ENCODE data around the gene UNC5C. TPM values are rescaled to one million over a fixed set of nuclear protein-coding genes. Genes with fewer than 3 reads are reported as not detected.
A peak's percentile ranks its signal among the peaks of the same experiment; 100 is the strongest.

UNC5C gene
- total RNA-seq, 1 donor from 2014 or later = 76.7 TPM

- Mint-ChIP-seq H3K27me3 (ENCODE audit: low read depth) (no peaks in the 10 kb centered on the region), H3K4me1 (peaks cover 13% of the 10 kb centered on the region), H3K9me3 (no peaks in the 10 kb centered on the region), H3K36me3 (no peaks in the 10 kb centered on the region), H3K27ac (no peak overlapping the region), H3K4me3 (no peak overlapping the region)
- TF ChIP-seq, protein P1, sequence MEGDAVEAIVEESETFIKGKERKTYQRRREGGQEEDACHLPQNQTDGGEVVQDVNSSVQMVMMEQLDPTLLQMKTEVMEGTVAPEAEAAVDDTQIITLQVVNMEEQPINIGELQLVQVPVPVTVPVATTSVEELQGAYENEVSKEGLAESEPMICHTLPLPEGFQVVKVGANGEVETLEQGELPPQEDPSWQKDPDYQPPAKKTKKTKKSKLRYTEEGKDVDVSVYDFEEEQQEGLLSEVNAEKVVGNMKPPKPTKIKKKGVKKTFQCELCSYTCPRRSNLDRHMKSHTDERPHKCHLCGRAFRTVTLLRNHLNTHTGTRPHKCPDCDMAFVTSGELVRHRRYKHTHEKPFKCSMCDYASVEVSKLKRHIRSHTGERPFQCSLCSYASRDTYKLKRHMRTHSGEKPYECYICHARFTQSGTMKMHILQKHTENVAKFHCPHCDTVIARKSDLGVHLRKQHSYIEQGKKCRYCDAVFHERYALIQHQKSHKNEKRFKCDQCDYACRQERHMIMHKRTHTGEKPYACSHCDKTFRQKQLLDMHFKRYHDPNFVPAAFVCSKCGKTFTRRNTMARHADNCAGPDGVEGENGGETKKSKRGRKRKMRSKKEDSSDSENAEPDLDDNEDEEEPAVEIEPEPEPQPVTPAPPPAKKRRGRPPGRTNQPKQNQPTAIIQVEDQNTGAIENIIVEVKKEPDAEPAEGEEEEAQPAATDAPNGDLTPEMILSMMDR (IDR thresholded peaks at IDR 0.05; ENCODE audit: unreplicated experiment) = no peak
- DNase-seq (ENCODE audit: low spot score in 2 of 2, unreplicated experiment in 2 of 2) = no peak
Observed at GRCh38 chr4:95159384-95159783, 389.4 kb downstream of the UNC5C start.

GRCh38 chr4:95158626-95159025 is 390.1 kb downstream of the UNC5C start:
- Mint-ChIP-seq H3K27ac (no peak overlapping the region), H3K4me3 (no peak overlapping the region), H3K36me3 (no peaks in the 10 kb centered on the region), H3K27me3 (ENCODE audit: low read depth) (no peaks in the 10 kb centered on the region), H3K4me1 (peaks cover 13% of the 10 kb centered on the region), H3K9me3 (no peaks in the 10 kb centered on the region)
- no peak for DNase-seq (ENCODE audit: low spot score in 2 of 2, unreplicated experiment in 2 of 2)
- TF ChIP-seq, protein P1 (IDR thresholded peaks at IDR 0.05; ENCODE audit: unreplicated experiment) = no peak

DNA sequence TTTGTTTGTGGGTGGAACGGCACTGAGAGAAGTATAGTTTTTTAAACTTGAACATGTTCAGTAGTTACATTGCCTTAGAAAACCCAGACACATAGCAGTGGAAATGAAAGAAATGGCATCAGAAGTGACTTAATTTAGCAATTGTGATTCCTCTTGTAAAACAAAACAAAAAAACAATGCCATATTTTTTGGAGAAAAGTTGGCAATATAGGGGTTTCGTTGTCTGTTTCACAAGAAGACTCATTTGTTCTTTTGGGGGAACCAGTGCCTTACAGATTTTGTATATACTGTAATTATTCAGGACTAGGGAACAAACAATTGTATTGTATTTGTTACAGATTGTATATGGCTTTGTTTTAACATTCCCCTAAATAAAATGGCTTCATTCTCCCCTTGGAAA is 390.7 kb downstream of the UNC5C start:
- no peaks in the 10 kb centered on the region for H3K36me3 Mint-ChIP-seq
- no peak overlapping the region for H3K27ac Mint-ChIP-seq
- no peak overlapping the region for H3K4me3 Mint-ChIP-seq
- TF ChIP-seq, protein P1 (IDR thresholded peaks at IDR 0.05; ENCODE audit: unreplicated experiment) = no peak
- H3K27me3 Mint-ChIP-seq (ENCODE audit: low read depth) = no peaks in the 10 kb centered on the region
- peaks cover 13% of the 10 kb centered on the region for H3K4me1 Mint-ChIP-seq
- no peaks in the 10 kb centered on the region for H3K9me3 Mint-ChIP-seq
- no peak for DNase-seq (ENCODE audit: low spot score in 2 of 2, unreplicated experiment in 2 of 2)

GRCh38 chr4:95157596-95157995 is 391.2 kb downstream of the UNC5C start:
- no peak overlapping the region for H3K27ac Mint-ChIP-seq
- H3K4me1 Mint-ChIP-seq = peaks cover 13% of the 10 kb centered on the region
- H3K27me3 Mint-ChIP-seq (ENCODE audit: low read depth) = no peaks in the 10 kb centered on the region
- no peaks in the 10 kb centered on the region for H3K36me3 Mint-ChIP-seq
- no peak overlapping the region for H3K4me3 Mint-ChIP-seq
- no peak for DNase-seq (ENCODE audit: low spot score in 2 of 2, unreplicated experiment in 2 of 2)
- TF ChIP-seq, protein P1 (IDR thresholded peaks at IDR 0.05; ENCODE audit: unreplicated experiment) = no peak
- no peaks in the 10 kb centered on the region for H3K9me3 Mint-ChIP-seq

GRCh38 chr4:95156452-95156765 is 392.4 kb downstream of the UNC5C start:
- no peaks in the 10 kb centered on the region for H3K36me3 Mint-ChIP-seq
- H3K27me3 Mint-ChIP-seq (ENCODE audit: low read depth) = no peaks in the 10 kb centered on the region
- no peak for DNase-seq (ENCODE audit: low spot score in 2 of 2, unreplicated experiment in 2 of 2)
- TF ChIP-seq, protein P1 (IDR thresholded peaks at IDR 0.05; ENCODE audit: unreplicated experiment) = no peak
- H3K9me3 Mint-ChIP-seq = no peaks in the 10 kb centered on the region
- H3K4me1 Mint-ChIP-seq = peaks cover 16% of the 10 kb centered on the region
- no peak overlapping the region for H3K27ac Mint-ChIP-seq
- no peak overlapping the region for H3K4me3 Mint-ChIP-seq

DNA sequence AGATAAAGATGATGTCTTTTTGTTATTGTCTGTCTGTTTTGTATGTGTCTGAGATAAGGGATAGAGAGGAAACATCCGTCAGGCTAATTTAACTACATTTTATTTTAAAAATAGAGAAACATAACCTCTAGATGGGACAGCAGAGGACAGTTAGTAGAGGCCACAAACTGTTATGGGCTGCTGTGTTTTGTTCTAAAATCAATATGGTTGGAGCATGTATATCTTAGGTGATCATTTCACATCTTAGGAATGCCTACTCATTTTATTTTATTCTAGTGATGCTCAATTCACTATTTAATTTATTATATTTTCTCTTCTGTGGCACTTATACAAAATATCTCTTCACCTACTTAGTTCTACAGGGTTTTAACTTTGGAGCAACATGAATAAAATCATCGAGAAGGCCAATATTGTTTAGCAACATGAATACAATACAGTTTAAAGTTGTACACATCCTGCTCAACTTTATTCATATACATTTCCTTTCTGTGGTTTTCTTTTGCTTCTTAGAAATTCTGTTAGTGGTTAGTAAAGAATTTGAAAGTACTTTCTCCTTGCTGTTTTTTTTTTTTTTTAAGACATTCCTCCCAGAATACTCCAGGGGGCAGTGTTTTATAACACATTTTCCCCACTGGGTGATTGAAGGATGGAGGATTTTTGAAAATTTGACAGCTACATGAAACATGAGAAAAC is 392.9 kb downstream of the UNC5C start:
- no peak for DNase-seq (ENCODE audit: low spot score in 2 of 2, unreplicated experiment in 2 of 2)
- Mint-ChIP-seq H3K4me3 (no peak overlapping the region), H3K27ac (no peak overlapping the region), H3K4me1 (peaks cover 21% of the 10 kb centered on the region), H3K36me3 (no peaks in the 10 kb centered on the region), H3K9me3 (no peaks in the 10 kb centered on the region), H3K27me3 (ENCODE audit: low read depth) (no peaks in the 10 kb centered on the region)
- TF ChIP-seq, protein P1 (IDR thresholded peaks at IDR 0.05; ENCODE audit: unreplicated experiment) = peak; percentile 88
